ENCODE measurements around the gene SORCS2.

Gene SORCS2

DNA sequence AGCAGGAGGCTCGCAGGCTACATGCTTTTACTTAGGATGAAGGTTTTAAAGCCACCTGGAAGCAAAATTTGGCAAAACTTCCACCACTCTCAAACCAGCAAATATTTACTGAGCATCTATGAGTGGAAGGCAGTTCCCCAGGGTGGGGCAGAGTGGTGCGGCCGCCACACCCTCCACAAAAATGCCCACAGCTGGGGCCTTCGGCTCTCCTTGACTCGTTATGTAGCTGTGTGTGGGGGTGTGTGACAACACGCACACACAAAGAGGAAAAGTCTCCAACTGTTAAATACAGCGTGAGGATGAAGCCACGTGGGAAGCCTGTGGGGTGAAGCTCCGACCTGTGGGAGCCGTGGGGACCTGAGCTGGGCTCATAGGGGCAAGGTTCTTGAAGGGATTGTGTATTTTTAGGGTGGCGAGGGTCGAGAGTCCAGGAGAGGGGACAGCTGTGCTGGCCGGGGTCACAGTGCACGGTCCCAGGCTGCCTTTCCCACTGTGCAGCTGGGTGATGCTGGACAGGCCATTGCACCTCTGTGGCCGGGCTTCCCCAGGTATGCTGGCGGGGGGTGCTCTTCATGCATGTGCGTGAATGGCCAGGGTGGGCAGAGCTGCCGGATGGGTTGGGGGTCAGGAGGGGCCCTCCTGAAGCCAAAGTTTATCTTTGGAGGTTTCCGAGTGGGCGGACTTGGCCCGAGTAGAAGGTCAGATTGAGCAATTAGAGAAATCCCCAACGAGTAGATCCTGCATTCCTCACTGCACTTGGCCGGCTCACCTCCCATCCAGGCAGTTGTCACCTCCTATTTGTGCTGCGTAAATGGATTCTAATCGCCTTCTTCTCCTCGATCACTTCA lies 25.4 kb downstream of the SORCS2 start:
- in situ Hi-C loops (cut with MboI; ENCODE audit: low sequenced_read_pairs) = no loop called here

DNA sequence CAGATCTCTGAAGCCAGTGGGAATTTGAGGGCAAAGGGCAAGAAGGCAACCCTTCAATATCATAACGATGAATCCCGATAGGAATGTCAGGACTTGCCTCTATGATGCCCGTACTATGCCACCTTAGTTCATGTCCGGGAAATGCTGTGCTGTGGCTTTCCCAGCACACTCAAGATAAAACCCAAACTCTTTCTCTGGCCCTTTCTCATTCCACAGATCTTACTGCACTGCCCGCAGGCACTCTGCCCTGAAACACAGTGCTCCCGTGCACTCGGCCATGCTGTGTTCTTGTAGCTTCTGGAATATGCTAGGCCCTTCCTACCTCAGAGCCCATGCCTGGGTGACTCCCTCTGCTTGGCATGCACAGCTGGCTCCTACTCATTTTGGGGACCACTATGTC lies 26.3 kb downstream of the SORCS2 start:
- in situ Hi-C loops (cut with MboI; ENCODE audit: low sequenced_read_pairs) = no loop called here

DNA sequence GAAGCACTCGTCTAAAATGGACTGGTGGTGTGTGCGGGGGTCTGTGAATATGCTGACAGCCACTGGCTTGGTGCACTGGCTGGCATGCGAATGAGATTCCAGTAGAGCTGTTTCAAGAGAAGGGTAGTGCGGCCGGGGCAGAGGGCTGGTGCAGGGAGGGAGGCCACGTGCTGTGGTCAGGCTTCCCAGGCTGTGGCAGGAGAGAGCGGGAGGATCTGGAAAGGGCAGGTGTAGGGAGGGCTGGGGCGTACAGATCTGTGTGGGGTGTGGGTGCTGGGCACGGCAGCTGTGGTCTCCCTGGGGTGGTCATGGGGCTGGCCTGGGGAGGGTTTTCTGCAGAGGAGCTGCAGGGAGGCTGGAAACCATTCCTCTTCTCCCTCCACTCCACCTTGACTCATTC lies 30.2 kb downstream of the SORCS2 start:
- in situ Hi-C loops (cut with MboI; ENCODE audit: low sequenced_read_pairs) = no loop called here

DNA sequence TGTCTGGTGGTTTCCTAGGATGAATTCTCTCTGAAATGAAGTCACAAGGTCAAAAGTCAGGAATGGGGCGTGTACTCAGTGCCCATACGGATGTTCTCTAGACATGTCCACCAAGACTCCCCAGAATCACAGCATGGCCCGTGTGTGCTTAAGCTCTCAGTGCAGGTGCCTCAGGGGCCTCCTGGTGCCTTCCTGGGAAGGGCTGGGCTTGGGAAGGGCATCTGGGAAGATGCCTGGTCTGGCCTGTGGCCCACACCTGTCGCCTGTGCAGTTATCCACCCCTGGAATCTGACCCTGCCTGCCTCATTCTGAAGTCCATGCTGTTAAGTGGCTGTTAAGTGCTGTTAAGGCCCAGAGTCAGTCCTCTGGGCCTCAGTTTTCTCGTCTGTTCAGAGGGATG lies 31.2 kb downstream of the SORCS2 start:
- in situ Hi-C loops (cut with MboI; ENCODE audit: low sequenced_read_pairs) = no loop called here

DNA sequence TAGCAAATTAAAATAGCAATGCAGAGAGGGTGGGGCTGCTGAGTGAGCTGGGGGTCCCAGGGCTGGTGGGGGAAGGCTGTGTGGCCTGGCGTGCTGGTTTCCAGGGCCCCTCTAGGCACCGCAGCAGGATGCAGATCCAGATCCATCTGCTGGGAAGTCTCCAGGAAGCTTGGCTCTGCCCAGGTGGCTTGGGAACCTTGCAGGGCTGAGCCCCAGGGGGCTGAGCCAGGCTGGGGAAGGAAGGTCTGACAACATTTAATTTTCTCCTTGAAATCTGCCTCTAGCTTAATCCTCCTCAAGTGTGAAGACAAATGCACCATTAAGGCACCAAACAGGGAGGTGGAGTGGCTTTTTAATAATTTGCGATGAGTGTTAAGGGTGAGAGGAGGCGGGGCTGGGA lies 31.7 kb downstream of the SORCS2 start:
- in situ Hi-C loops (cut with MboI; ENCODE audit: low sequenced_read_pairs) = no loop called here

DNA sequence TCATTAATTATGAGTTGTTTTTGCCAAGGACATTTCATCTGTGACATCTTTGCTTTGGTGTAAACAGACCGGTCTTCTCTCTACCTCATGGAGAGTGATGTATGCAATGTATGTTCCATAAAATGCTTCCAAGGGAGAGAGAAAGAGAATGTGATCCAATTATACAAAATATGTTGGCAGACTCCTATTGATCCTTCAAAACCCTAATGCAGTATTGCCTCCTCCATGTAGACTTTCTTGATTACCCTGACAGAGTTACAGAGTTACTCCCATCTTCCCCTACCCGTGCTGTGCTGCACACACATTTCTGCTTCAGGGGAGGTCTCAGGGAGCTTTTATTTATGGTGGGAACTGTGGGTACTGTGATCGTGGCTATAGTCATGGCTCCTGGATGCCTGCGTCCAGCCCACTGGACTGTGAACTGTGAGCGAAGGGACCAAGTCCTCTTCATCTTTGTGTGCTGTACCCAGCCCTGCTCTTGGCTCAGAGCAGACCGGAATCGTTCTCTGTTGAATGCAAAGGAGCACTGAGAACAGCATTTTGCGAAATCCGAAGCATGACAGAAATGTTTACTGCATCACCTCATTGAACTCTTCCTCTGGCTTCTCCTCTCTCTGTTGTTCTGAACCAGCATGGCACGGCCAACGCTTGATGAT lies 32.7 kb downstream of the SORCS2 start:
- in situ Hi-C loops (cut with MboI; ENCODE audit: low sequenced_read_pairs) = no loop called here

DNA sequence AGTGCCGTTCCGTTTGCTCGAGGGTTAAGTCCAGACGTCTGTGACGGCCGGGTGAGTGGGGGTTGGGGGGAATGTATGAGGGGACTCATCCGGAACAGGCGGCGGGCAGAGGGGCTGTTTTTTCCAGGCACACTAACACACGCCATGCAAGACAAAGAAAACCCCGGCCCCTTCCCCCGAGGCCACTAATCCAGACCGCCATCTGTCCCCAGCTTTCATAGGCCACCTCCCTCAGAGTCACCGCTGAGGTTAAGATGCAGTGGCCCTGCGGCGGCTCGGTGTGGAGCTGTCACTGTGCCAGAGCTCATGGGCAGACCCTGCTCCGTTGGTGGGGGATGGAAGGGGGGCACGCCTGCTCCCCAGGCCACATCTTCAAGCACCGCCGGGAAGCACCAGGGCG lies 34.1 kb downstream of the SORCS2 start:
- in situ Hi-C loops (cut with MboI; ENCODE audit: low sequenced_read_pairs) = no loop called here

DNA sequence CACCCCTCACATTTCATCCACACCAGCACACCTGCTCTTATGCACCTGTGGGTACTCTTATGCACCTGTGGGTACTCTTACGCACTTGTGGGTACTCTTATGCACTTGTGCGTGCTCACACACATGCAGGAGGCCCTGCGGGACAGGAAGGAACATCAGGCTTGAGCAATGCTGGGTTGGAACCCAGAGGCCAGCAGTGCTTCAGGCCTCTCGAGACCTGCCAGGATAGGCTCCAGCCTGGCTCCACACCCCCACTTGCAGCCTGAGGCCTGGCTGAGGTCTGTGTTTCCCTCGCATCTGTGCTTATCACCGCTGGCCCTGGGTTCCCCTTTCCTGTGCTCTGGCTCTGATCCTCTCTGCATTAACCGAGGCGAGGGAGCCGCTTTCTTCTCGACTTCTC lies 34.7 kb downstream of the SORCS2 start:
- in situ Hi-C loops (cut with MboI; ENCODE audit: low sequenced_read_pairs) = no loop called here

DNA sequence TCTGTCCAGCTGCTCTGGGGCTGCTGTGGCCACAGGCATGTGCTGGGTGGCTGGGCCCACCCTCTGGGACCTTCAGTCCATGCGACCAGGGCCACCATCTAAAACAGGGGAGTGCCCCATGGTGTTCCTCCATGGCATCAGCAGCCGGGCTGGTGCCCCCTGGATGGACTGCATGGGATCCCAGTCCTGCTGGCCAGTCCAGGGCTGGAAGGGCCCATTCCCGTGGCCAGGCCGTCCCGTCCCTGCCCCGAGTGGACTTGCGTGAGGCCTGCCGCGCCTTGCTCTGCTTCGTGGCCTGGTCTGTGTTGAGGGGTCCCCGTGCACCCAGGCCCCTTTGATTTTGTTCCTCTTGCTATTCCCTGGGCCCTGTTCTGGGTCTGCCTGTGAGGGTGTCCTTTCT lies 36.4 kb downstream of the SORCS2 start:
- in situ Hi-C loops (cut with MboI; ENCODE audit: low sequenced_read_pairs) = no loop called here

DNA sequence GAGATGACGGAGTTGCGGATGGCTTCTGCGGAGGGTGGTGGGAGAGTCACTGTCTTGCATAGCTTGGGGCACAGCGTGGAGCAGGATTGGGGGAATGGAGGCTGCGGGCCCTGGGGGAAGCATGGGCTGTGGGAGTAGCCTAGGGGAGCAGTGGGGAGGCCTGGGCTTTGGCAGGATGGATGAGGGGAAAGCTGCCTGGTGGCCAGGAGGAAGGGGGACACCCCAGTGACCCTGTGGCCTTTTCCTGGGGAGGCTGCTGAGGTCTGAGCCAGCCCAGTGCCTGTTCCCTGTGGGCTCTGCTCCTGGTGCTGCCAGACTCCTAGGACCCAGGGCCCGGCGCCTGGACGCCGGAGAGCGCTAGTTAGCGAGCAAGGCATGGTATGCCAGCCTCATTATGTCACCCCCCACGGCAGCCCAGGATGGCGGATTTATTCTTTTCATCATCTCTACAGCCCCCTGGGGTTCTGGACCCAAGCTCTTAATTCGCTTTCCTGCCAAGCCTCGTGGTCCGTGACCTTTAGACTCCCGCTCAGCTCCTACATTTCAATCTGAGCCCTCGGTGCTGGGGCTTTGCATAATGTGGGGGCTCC lies 39.8 kb downstream of the SORCS2 start:
- in situ Hi-C loops (cut with MboI; ENCODE audit: low sequenced_read_pairs) = no loop called here

DNA sequence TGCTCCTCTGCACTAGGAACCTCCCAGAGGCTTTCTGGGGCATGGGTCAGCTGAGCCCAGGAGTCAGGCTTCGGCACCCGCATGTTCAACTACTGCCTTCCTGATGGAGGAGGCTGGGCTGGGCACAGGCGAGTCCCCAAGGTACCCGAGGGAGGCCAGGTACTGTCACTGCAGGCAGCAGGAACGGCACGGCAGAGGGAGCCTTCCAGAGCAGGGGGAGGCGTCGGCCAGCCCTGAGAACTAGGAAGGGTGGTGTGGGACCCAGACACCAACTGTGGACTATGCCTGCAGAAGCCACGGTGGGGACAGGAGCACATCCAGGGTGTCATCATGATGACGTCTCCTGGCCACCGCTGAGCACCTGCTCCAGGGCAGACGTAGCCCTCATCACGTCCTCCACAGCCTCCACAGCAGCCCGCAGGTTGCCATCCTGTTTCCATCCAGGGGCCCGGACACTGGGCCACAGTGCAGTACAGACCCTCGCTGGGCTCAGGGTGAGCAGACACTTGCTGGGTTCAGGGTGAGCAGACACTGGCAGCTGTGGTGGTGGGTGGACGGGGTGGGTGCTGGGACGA lies 40.8 kb downstream of the SORCS2 start:
- in situ Hi-C loops (cut with MboI; ENCODE audit: low sequenced_read_pairs) = no loop called here

DNA sequence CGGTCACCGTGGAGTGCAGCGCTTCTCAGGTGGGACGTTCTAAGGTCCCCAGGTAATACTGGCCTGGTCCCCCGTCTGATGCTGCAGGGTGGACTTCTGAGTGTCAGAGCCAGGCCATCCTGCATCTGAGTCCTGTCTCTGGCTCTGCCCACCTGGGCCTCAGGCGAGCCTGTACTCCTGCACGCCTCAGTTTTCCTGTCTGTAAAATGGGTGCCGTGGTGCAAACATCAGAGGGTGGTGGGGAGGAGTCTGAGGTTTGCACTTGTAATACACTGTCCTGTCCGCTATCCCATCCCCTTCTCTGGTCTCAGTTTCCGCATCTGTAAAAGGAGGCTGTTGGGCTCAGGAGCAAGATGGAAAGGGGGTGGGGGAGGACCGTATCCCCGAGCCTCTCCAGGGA lies 41.3 kb downstream of the SORCS2 start:
- in situ Hi-C loops (cut with MboI; ENCODE audit: low sequenced_read_pairs) = no loop called here

DNA sequence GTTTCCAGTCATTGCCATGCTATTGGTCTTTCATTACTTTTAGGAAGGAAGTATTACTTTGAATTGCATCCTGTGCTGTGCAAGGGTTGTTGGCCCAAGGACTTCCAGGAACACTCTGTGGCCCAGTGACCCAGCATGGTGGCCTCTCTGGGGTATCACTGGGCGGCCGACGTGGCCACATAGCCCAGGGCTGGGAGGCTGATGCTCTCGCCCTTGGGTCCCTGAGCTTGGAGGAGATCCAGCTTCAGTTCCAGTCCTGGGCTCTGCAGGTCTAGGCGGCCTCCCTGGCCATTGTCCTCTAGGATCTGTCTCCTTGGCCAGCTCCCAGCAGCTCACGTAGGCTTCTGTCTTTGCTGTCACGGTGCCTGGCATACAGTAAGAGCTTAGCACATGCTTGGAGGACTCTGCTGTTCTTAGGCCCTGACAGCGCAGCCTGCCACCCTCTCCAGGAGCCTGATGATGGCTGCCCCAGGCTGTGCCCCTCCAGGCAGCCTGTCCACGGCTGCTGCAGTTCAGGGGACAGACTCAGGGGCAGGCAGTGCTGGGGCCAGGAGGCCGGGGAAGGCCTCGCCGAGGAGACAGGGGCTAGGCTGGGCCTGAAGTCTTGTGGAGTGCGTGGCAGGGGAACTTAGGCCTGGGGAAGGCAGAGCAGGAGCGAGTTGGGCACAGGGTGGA lies 42.2 kb downstream of the SORCS2 start:
- in situ Hi-C loops (cut with MboI; ENCODE audit: low sequenced_read_pairs) = no loop called here

DNA sequence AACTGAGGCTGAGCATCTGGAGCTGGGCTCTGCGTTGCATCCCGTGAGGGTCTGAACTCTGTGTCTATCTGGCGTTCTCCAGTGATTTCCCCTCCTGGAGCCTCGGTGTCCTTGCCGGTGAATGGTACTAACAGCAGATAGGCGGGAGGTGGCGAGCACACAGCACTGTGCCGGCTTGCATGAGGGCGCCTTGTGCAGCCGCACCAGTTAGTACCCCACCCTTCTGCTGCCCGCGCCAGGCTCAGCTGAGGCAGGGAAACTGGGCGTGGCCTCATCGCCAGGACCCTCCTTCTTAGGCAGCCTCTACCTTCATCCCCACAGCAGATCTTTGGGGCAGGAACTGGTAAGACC lies 42.7 kb downstream of the SORCS2 start:
- in situ Hi-C loops (cut with MboI; ENCODE audit: low sequenced_read_pairs) = no loop called here

DNA sequence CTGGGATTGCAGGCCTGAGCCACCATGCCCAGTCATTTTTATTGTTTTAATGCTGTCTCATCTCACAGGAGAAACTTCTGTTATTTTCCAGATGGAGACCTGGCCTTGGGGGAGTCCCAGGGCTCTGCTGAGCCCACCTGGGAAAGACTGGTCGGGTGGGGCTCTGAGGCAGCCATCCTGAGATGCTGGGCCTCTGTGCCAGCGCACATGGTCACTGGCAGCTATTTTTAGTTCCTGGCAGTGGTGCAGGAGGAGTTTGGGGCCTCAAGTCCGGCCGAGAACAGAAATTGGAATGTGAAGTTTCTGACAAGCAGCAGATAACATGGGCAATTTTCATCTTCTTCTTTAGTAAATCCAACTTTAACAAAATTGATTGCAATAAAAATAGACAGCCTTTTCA lies 44.5 kb downstream of the SORCS2 start:
- in situ Hi-C loops (cut with MboI; ENCODE audit: low sequenced_read_pairs) = no loop called here

DNA sequence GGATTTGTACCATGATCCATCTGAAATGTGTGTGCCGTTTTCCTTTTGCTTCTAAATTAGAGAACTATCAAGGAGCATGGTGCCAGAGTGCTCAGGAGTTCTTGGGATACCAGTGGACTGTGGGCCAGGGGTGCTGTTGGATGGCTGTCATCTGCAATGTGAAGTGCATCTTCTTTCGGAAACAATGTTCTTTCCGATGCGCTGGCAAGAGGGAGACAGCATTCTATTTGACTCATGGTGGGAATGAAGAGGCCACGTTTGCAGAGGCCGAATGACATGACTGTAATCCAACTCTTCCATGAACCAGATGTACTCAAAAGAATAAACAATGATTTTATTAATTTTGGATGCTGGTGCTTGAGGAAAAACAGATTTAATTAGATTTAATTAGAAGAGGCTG lies 45.5 kb downstream of the SORCS2 start:
- in situ Hi-C loops (cut with MboI; ENCODE audit: low sequenced_read_pairs) = no loop called here

DNA sequence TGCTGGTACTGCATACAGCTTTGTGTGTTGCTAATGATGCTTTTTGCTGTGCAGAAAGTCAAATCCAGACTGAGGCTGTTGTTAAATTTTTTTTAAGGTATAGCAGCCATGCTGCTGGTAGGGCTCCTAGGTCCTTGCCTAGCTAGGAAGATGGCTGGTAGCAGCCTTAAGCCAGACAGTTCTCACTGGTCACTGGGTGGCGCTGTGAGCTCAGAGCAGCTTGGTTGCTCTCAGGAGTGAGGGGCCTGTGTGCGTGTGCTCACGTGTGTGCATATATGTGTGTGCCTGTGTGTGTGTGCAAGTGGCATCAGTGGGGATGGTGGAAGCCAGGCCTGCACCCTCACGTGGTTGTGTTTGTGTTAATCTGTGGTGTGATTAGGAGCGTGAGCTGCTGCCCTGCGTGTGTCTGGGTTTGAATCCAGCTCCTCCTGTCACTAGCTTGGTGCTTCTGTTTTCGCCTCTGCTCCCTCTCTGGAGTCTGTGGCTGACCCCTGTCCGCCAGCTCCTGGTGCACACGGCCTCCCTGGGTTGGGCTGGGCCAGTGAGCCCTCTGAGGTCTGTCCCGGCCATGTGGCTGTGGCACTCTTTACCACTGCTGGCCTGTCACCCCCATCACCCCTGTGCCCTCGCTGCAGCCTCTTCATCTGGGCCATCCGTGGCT lies 46.1 kb downstream of the SORCS2 start:
- in situ Hi-C loops (cut with MboI; ENCODE audit: low sequenced_read_pairs) = no loop called here

DNA sequence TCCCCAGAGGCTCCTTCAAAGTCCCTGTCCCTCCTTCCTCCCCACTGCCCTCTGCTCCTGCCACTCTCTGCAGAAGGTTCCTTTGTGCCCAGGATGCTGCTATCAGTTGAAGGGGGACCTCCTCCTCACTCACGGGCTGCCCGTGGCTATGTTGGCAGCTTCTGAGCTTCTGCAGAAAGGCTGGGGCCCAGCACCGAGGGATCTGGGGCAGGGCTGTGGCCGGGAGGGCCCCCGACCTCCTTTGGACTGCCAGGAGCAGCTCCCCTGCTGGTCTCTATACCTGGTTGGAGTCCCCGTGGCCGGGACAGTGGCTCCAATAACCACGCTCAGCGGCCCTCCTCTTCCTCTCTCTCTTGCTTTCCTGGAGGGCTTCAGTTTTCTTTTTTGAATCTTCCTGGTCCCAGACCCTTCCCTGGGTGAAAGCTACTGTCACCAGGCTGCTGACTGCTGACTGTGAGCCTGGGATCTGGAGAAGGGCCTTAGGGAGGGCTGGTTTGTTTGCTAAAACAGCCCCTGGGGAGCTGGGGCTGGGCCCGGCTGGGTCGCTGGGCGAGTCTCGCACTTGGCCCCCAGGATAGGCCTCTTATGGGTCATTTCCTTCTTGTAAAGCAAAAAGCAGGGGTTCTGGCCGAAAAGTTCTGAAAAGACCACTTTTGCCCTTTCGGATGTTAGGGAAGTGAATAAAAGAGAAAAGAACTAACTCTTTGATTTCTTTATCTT lies 46.9 kb downstream of the SORCS2 start:
- in situ Hi-C loops (cut with MboI; ENCODE audit: low sequenced_read_pairs) = no loop called here

DNA sequence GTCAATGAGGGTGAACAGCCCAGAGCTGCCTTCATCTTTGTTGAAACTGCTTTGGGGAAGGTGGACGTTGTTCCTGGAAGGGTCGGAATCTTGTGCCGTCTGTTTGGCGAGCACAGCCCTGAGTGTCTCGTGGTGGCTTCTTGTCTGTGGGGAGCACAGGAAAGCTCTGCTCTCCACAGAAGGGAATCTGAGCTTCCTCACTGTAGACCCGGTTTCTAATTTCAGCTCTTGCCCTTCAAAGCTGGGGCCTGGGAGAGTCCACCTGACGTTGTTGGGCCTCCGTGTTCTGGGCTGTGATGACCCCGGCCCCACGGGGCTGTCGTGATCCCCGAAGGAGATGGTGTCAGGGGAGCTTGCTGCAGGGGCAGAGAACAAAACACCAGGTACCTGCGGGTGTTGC lies 47.5 kb downstream of the SORCS2 start:
- in situ Hi-C loops (cut with MboI; ENCODE audit: low sequenced_read_pairs) = no loop called here

DNA sequence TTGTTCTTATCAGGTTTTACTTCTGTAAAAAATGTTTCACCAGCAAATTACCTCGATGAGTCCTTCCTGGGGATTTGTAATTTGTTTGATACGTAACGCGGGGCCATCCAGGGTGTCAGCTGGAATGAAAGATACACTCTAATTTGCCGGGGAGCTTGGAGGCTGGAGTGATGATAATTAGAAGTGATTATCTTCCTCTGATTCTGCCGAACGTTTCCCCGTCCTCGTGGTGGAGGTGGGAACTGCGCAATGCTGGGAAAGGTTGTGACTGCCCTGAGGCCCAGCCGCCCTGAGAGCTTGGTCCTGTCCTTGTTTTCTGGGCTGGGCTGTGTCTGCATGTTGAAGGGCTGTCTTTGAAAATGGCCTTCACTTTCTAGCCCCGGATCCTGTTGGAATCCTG lies 48.0 kb downstream of the SORCS2 start:
- in situ Hi-C loops (cut with MboI; ENCODE audit: low sequenced_read_pairs) = no loop called here
